HG03159 (cell line): ENCODE measurements around the gene DSTN.

Experiments used
- ATAC-seq: cut with Tn5 transposase; IDR thresholded peaks from one replicate; pipeline ENCODE4 v1.9.1; 2021; ENCODE audit warnings: mild to moderate bottlenecking, moderate library complexity; ENCODE audit not compliant: unreplicated experiment

Gene DSTN

GRCh38 chr20:17579369-17580039 lies 9.6 kb downstream of the DSTN start:
- no peak for ATAC-seq

- no peak for ATAC-seq
Measured at GRCh38 chr20:17580895-17581294, 11.0 kb downstream of the DSTN start.

- no peak for ATAC-seq
Measured at GRCh38 chr20:17583126-17583525, 13.3 kb downstream of the DSTN start.

GRCh38 chr20:17584689-17585088 lies 14.8 kb downstream of the DSTN start:
- ATAC-seq, result no peak

GRCh38 chr20:17586250-17586649 lies 16.4 kb downstream of the DSTN start:
- ATAC-seq, result no peak

GRCh38 chr20:17587148-17587547 lies 17.3 kb downstream of the DSTN start:
- no peak for ATAC-seq

GRCh38 chr20:17587824-17588223 lies 17.9 kb downstream of the DSTN start:
- ATAC-seq, result no peak

GRCh38 chr20:17589161-17589834 lies 19.4 kb downstream of the DSTN start:
- no peak for ATAC-seq

GRCh38 chr20:17590245-17590644 lies 20.4 kb downstream of the DSTN start:
- no peak for ATAC-seq

- no peak for ATAC-seq
Measured at GRCh38 chr20:17593902-17594301, 24.0 kb downstream of the DSTN start.

GRCh38 chr20:17594443-17594842 lies 24.6 kb downstream of the DSTN start:
- ATAC-seq, result no peak

GRCh38 chr20:17595856-17596255 lies 26.0 kb downstream of the DSTN start:
- no peak for ATAC-seq

GRCh38 chr20:17598013-17598550 lies 28.2 kb downstream of the DSTN start:
- no peak for ATAC-seq

- no peak for ATAC-seq
Measured at GRCh38 chr20:17601957-17602356, 32.1 kb downstream of the DSTN start.

- no peak for ATAC-seq
Measured at GRCh38 chr20:17602493-17602892, 32.6 kb downstream of the DSTN start.

- no peak for ATAC-seq
Measured at GRCh38 chr20:17605131-17605660, 35.3 kb downstream of the DSTN start.

- ATAC-seq, result no peak
Measured at GRCh38 chr20:17606001-17606400, 36.1 kb downstream of the DSTN start.

GRCh38 chr20:17608701-17609497 lies 39.0 kb downstream of the DSTN start:
- no peak for ATAC-seq

- ATAC-seq, result no peak
Measured at GRCh38 chr20:17609811-17610377, 40.0 kb downstream of the DSTN start.

- no peak for ATAC-seq
Measured at GRCh38 chr20:17610566-17611289, 40.9 kb downstream of the DSTN start.

GRCh38 chr20:17611290-17611539 lies 41.3 kb downstream of the DSTN start:
- no peak for ATAC-seq
